ENCODE data around the gene CLEC4G.

CLEC4G gene

DNA sequence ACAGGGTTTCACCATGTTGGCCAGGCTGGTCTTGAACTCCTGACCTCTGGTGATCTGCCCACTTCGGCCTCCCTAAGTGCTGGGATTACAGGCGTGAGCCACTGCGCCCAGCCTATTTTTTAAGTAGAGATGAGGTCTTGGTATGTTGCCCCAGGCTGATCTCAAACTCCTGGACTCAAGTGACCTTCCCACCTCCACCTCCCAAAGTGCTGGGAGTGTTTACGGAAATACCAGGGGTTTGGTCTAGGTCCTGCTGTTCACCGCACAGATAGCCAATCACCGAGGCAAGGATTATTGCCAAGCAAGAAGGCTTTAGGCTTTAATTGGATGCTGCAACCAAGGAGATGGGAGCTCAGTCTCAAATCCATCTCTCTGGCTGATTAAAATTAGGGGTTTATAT, 11.6 kb downstream of the CLEC4G start:
- Histone ChIP-seq H3K9me3 (peaks cover 0 to 7% (median 5%) of the 10 kb centered on the region in 3 donors), H3K36me3 (no peaks in the 10 kb centered on the region), H3K27ac (no peak overlapping the region), H3K27me3 (peaks cover 0 to 9% of the 10 kb centered on the region in 2 donors), H3K4me1 (no peaks in the 10 kb centered on the region), H3K4me3 (no peak overlapping the region)
- no peak for TF ChIP-seq CTCF (IDR thresholded peaks at IDR 0.05)
- intact Hi-C loops (cut with DNase I; ENCODE audit: low total_unique reads) = no loop called here
- DNase-seq = no peak

- Histone ChIP-seq H3K27me3 (peaks cover 0 to 6% of the 10 kb centered on the region in 2 donors), H3K4me3 (no peak overlapping the region), H3K4me1 (no peaks in the 10 kb centered on the region), H3K27ac (no peak overlapping the region), H3K36me3 (no peaks in the 10 kb centered on the region), H3K9me3 (peaks cover 0 to 7% (median 5%) of the 10 kb centered on the region in 3 donors)
- no peak for TF ChIP-seq CTCF (IDR thresholded peaks at IDR 0.05)
- no peak for DNase-seq
- intact Hi-C loops (cut with DNase I; ENCODE audit: low total_unique reads) = no loop called here
Measured at GRCh38 chr19:7718668-7719067, 13.2 kb downstream of the CLEC4G start.

DNA sequence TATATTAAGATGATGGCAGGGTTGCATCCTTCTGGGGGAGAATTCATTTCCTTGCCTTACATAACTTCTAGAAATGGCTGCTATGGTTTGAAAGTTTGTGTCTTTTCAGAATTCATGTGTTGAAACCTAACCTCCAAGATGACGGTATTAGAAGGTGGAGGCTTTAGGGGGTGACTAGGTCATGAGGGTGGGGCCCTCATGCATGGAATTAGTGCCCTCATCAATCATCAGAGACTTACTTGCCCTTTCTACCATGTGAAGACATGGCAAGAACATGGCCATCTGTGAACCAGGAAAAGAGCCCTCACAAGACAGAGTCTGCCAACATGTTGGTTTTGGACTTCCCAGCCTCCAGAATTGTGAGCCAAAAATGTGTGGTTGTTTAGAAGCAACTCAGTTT, 15.1 kb downstream of the CLEC4G start:
- Histone ChIP-seq H3K36me3 (no peaks in the 10 kb centered on the region), H3K4me3 (no peak overlapping the region), H3K27me3 (peaks cover 0 to 3% of the 10 kb centered on the region in 2 donors), H3K27ac (no peak overlapping the region), H3K4me1 (no peaks in the 10 kb centered on the region), H3K9me3 (peaks cover 0 to 7% (median 5%) of the 10 kb centered on the region in 3 donors)
- DNase-seq = no peak
- intact Hi-C loops (cut with DNase I; ENCODE audit: low total_unique reads) = no loop called here
- TF ChIP-seq CTCF (IDR thresholded peaks at IDR 0.05) = no peak

GRCh38 chr19:7715671-7716070, 16.2 kb downstream of the CLEC4G start:
- intact Hi-C loops (cut with DNase I; ENCODE audit: low total_unique reads) = no loop called here
- DNase-seq = no peak
- peaks cover 0 to 7% (median 5%) of the 10 kb centered on the region in 3 donors for H3K9me3 ChIP-seq
- no peaks in the 10 kb centered on the region for H3K4me1 ChIP-seq
- peaks cover 0 to 3% of the 10 kb centered on the region in 2 donors for H3K27me3 ChIP-seq
- no peaks in the 10 kb centered on the region for H3K36me3 ChIP-seq
- no peak overlapping the region for H3K4me3 ChIP-seq
- TF ChIP-seq CTCF (IDR thresholded peaks at IDR 0.05) = no peak
- H3K27ac ChIP-seq = no peak overlapping the region

GRCh38 chr19:7710616-7711015, 21.3 kb downstream of the CLEC4G start:
- Histone ChIP-seq H3K27me3 (peaks cover 0 to 16% of the 10 kb centered on the region in 2 donors), H3K27ac (no peak overlapping the region), H3K4me1 (no peaks in the 10 kb centered on the region), H3K36me3 (no peaks in the 10 kb centered on the region), H3K4me3 (no peak overlapping the region), H3K9me3 (no peaks in the 10 kb centered on the region)
- intact Hi-C loops (cut with DNase I; ENCODE audit: low total_unique reads) = no loop called here
- no peak for DNase-seq
- no peak for TF ChIP-seq CTCF (IDR thresholded peaks at IDR 0.05)

DNA sequence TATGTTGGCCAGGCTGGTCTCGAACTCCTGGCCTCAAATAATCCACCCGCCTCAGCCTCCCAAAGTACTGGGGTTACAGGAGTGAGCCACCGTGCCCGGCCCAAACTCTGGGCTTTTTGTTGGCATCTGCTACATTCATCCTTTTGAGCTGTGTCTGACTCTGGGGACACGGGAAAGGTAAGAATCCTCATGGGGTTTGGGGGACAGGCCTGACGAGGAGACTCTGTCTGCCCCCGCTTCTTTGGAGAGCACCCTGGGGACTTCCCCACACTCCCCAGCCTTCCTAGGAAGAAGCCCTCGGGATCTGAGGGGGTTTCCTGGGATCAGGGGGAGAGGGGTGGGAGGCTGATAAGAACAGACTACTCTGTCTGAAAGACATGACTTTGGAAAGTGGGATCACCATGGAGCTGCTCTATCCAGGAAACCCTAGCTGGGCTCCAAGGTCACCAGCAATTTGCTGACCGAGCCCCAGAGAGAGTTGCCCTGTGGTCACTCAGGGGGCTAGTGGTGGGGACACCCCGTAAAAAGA, 21.9 kb downstream of the CLEC4G start:
- intact Hi-C loops (cut with DNase I; ENCODE audit: low total_unique reads) = no loop called here
- no peak for TF ChIP-seq CTCF (IDR thresholded peaks at IDR 0.05)

More for the DNA sequence above, 21.9 kb downstream of the CLEC4G start:
- no peaks in the 10 kb centered on the region for H3K36me3 ChIP-seq
- H3K9me3 ChIP-seq = no peaks in the 10 kb centered on the region
- H3K27ac ChIP-seq = no peak overlapping the region
- DNase-seq = no peak
- peaks cover 0 to 19% of the 10 kb centered on the region in 2 donors for H3K27me3 ChIP-seq
- no peak overlapping the region for H3K4me3 ChIP-seq
- no peaks in the 10 kb centered on the region for H3K4me1 ChIP-seq
